HG03575 (cell line): ENCODE results near the gene SNPH.

ENCODE experiments used
- ATAC-seq: cut with Tn5 transposase; IDR thresholded peaks from one replicate; pipeline ENCODE4 v1.9.1; 2021; ENCODE audit not compliant: unreplicated experiment, insufficient number of reproducible peaks, low FRiP score; ENCODE audit errors: extremely low read depth

SNPH gene

GRCh38 chr20:1283522-1284510 lies 17.7 kb downstream of the SNPH start:
- ATAC-seq: no peak

GRCh38 chr20:1286267-1287024 lies 20.4 kb downstream of the SNPH start:
- ATAC-seq: no peak

DNA sequence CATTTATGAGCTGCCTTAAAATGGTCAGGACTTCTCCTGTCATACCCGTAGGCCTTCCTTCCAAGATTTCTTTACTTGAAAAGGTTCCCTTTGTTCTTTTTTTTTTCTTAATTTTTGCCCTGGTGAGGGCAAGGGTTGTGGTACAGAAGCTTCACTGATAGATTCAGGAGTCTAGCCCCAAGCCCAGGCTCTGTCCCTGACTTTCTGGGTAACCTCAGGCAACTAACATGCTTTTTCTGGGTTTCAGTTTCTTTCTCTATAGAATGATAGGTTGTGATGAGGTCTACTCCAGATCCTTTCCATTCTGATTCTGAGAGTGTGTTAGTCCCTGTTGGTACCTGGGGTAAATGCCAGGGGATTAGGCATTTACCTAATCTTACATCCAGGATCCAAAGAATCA lies 21.2 kb downstream of the SNPH start:
- no peak for ATAC-seq

GRCh38 chr20:1287787-1288569 lies 21.9 kb downstream of the SNPH start:
- ATAC-seq: no peak

DNA sequence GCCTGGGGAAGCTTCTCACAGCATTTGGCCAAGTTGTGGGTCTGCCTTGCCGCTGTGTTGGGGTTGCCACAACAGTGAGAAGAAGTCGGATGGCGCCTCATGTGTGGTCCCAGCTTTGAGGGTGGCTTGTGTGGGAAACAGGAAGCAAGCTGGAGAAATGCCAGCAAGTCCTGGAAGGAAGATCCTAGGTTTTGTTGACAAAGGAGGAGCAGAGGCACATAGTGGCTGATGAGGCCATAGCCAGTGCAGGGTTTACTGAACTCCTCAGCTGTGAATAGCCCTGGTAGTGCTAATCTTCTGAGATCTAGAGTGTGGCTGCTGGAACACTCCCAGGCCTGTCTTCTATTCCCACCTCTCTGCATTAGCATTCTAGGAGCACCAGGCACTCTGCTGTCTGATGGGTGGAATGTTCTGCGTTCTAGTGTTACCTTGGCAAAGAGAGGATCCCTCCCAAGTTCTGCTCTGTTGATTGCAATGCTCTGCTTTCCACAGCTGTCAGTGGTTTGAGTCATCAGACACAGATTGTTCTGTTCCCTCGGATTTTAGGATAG lies 25.2 kb downstream of the SNPH start:
- no peak for ATAC-seq

DNA sequence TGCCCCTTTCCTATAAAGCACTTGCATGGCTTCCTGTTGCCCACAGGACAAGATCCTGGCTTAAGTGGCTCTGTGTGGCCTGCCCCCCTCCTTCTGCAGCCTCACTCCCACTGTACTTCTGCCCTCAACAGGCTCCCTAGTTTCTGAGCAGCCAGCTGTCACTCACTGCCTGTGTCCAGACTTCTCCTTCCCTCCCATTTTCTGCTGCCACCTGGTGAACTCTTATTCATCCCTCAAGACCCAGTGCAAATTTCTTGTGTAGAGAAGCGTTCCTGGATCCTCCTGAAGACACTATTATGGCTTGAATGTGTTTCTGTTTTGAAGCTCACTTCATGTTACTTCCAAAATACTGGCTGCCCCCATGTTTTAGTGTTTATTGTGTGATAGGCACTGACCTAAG lies 26.5 kb downstream of the SNPH start:
- ATAC-seq: no peak

DNA sequence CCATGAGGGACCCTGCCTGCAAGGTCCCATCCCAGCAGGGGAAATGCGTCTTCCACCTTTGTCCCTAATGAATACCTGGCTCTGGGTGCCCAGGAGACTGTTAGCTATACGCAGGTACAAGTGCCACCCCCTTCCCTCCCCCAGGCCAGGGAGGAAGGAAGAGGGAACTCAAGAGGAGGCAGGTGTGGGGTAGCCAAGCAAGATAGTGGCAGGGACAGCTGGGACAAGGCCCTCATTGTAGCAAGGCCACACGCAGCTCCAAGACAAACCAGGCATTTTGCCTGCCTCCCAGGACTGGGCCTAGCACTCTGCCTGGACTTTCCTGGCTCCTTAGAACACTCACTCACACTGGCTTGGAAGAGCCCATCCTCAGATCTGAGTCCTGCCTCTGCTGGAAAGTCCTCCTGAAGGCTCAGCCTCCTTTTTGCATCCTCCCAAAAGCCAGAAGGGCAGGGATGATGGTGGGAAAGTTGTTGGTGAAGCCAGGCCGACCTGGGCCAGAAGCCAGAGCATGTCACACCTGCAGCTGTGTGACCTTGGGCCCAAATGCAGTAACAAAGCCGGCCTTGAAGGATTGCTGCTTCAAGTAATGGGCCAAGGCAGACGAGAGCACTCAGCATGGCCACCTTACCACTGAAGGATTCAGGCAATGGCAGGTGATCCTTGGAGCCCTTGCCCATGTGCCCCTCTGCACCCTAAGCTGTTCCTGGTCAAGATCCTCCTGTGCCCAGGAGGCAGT lies 27.7 kb downstream of the SNPH start:
- ATAC-seq: no peak

DNA sequence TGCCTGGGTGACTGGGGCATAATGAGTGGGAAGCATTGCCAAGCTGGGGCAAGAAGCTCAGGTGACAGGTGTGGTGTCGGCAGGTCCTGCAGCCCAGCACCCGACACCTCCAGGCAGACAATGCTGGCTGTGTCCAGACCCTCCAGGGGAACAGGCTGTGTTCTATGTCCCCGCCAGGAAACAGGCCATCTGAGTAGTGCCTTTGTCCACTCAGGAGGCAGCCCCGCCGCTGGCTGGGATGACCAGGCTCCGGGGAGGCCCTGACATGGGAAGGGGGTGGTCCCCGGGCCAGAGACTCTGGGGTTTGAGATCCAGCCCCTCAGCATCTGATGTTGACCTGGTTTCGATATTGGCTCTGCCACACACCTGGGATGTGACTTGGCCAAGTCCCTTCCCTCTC lies 28.4 kb downstream of the SNPH start:
- no peak for ATAC-seq

GRCh38 chr20:1295276-1295930 lies 29.3 kb downstream of the SNPH start:
- ATAC-seq: no peak

GRCh38 chr20:1296117-1296610 lies 30.1 kb downstream of the SNPH start:
- no peak for ATAC-seq

GRCh38 chr20:1296922-1297321 lies 30.8 kb downstream of the SNPH start:
- no peak for ATAC-seq

DNA sequence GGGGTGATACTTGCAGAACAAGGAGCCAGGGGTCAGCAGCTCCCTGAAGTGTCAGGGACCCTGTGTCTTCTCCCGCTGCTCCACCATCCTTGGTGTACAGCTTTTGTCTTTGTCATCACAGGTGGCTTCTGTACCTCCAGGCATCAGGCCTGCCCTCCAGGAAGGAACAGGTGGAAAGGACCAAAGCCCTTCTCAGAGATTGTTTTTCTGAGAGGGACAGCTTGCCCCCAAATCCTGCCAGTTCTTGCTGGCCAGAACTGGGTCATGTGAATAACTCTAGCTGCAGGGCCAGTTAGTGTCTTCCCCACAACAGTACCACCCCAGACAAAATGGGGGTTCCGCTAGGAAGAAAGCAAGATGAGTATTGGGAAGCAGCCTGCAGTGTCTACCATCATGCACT lies 31.4 kb downstream of the SNPH start:
- ATAC-seq: no peak

GRCh38 chr20:1298166-1298565 lies 32.1 kb downstream of the SNPH start:
- ATAC-seq: no peak

DNA sequence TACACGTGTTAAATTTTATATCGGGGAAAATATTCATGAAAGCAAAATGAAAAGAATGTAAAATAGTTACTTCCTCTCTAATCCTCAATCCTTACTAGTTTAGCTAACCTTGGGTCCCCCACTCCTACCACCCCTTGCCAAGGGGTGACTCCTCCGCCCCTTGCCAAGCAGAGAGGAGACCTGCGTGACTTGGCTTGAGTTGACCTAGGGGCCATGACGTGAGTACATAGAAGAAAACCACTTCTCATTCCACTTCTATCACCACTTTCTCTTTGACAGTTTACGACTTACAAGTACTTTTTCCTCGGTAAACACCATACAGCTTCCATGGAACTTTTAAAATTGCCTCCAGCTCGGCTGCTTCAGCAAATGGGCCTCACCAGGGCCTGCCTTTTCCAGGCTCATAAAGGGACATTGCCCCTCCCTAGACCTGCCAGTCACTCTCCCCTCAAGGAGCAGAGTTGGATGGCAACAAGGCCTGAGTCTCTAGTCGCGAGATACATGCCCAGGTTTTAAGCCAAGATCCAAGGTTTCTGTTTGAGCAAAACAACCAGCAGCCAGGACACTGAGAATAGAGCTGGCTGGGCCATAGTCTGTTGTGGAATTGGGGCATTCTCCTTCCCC lies 32.9 kb downstream of the SNPH start:
- ATAC-seq: no peak

GRCh38 chr20:1299522-1299921 lies 33.4 kb downstream of the SNPH start:
- ATAC-seq: no peak

DNA sequence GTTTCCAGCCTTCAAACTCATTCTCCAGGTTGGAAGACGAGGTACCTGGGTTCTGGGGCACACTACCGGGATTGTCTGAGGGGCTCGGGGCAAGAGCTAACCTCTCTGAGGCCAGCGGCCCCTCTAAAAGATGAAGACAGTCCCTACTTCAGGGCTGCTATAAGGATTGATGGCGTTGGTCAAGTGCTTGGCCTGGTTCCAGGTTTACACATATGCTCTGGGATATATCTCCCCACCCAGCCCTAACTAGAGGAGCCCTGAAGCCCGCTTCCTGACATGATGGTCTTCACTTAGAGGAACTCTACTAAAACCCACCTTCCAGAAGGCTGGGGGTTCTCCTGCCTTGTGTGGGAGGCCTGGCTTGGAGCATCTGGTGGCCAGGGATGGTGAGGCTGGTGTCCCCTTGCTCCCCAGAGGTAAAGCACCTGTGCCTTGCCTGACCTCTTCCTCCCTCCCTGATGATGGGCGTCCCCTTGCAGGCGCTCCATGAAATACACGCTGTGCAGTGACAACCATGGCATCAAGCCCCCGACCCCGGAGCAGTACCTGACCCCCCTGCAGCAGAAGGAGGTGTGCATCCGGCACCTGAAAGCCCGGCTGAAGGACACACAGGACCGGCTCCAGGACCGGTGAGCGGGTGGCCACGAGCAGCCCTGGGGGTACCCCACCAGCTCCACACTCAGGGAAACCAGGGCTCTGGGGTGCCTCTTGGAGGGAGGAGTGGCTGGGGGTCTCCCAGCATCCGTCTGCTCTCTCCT lies 34.2 kb downstream of the SNPH start:
- no peak for ATAC-seq

DNA sequence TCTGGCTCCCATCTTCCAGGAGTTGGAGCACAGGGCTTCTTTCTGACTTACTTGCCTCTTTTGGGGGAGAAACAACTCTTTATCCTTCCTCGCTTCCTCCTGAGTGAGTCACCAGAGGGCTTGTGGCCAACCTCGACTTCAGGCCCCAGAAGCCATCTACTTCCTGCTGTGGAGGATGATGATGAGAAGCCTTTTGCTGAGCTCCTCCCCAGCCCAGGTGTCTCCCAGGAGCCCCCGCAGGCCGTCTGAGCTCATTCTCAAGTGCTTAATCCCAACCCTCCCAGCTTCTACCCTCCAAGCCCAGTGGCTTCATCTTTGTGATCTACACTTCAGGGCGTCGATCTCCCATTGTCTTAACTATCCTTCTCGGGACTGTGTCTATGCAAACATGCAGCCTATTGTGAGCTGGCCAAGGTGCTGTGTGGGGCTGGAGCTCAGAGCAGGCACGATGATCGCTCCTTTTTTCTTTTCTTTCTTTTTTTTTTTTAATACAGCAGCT lies 35.0 kb downstream of the SNPH start:
- no peak for ATAC-seq
